SK-N-SH (cell line): ENCODE measurements around the gene NUP210L.
"Not testable (repeated sequence)": the region's sequence is repeated elsewhere in the genome, so short reads cannot be mapped to it uniquely, and the experiment has no call there.

Experiments
- EP300 ChIP-seq, 2 experiments: IDR thresholded peaks; 2 replicates each; pipeline versions ENCODE4 v1.4.0 to v1.6.1; 2012; ENCODE audit warnings: borderline replicate concordance in 1 of 2, low read depth in 1 of 2, low read length in 1 of 2
- POLR2AphosphoS5 ChIP-seq: IDR thresholded peaks from 2 replicates; pipeline ENCODE4 v1.6.1; 2012; ENCODE audit warnings: low read depth, low read length
- RFX5 ChIP-seq: IDR thresholded peaks from 2 replicates; pipeline ENCODE4 v1.6.1; 2012; ENCODE audit warnings: mild to moderate bottlenecking, improper control_type of control experiment, low read length
- SIN3A ChIP-seq: IDR thresholded peaks from 2 replicates; pipeline ENCODE4 v1.6.1; 2012; ENCODE audit warnings: low read depth, mild to moderate bottlenecking, low read length, moderate library complexity, borderline replicate concordance
- TCF12 ChIP-seq: IDR thresholded peaks from 2 replicates; pipeline ENCODE4 v1.4.0; 2012
- TF ChIP-seq, protein P1 (sequence below): fragments of 200-600 bp; sonication (generic); IDR thresholded peaks from 2 replicates; pipeline ENCODE4 v1.6.1; 2017; ENCODE audit warnings: antibody characterized with exemption, mild to moderate bottlenecking, moderate library complexity
- TF ChIP-seq, protein P2 (sequence below): IDR thresholded peaks from 2 replicates; pipeline ENCODE4 v1.4.0; 2012; ENCODE audit warnings: low read depth

DNA sequence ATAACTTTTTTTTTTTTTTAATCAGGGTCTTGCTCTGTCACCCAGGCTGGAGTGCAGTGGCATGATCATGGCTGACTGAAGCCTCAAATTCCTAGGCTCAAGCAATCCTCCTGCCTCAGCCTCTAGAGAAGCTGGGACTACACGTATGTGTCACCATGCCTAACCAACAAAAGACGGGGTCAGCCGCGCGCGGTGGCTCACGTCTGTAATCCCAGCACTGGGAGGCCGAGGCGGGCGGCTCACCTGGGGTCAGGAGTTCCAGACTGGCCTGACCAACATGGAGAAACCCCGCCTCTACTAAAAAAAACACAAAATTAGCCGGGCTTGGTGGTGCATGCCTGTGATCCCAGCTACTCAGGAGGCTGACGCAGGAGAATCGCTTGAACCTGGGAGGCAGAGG is 142.3 kb downstream of the NUP210L start:
- TF ChIP-seq EP300 (IDR thresholded peaks at IDR 0.05; ENCODE audit: borderline replicate concordance in 1 of 2, low read depth in 1 of 2, low read length in 1 of 2); TCF12; RFX5; SIN3A; POLR2AphosphoS5: not testable (repeated sequence)
- TF ChIP-seq, protein P1, sequence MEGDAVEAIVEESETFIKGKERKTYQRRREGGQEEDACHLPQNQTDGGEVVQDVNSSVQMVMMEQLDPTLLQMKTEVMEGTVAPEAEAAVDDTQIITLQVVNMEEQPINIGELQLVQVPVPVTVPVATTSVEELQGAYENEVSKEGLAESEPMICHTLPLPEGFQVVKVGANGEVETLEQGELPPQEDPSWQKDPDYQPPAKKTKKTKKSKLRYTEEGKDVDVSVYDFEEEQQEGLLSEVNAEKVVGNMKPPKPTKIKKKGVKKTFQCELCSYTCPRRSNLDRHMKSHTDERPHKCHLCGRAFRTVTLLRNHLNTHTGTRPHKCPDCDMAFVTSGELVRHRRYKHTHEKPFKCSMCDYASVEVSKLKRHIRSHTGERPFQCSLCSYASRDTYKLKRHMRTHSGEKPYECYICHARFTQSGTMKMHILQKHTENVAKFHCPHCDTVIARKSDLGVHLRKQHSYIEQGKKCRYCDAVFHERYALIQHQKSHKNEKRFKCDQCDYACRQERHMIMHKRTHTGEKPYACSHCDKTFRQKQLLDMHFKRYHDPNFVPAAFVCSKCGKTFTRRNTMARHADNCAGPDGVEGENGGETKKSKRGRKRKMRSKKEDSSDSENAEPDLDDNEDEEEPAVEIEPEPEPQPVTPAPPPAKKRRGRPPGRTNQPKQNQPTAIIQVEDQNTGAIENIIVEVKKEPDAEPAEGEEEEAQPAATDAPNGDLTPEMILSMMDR: not testable (repeated sequence)
- TF ChIP-seq, protein P2, sequence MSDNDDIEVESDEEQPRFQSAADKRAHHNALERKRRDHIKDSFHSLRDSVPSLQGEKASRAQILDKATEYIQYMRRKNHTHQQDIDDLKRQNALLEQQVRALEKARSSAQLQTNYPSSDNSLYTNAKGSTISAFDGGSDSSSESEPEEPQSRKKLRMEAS: not testable (repeated sequence)
